Effector CD8-positive, alpha-beta T cell (primary cell): ENCODE measurements around the gene TRIM27.
"Not testable (repeated sequence)": the region's sequence is repeated elsewhere in the genome, so short reads cannot be mapped to it uniquely, and the experiment has no call there.

Source experiments
- DNase-seq: peaks from one replicate; lab custom pipeline; 2025; lab: John Stamatoyannopoulos, UW

TRIM27 gene

DNA sequence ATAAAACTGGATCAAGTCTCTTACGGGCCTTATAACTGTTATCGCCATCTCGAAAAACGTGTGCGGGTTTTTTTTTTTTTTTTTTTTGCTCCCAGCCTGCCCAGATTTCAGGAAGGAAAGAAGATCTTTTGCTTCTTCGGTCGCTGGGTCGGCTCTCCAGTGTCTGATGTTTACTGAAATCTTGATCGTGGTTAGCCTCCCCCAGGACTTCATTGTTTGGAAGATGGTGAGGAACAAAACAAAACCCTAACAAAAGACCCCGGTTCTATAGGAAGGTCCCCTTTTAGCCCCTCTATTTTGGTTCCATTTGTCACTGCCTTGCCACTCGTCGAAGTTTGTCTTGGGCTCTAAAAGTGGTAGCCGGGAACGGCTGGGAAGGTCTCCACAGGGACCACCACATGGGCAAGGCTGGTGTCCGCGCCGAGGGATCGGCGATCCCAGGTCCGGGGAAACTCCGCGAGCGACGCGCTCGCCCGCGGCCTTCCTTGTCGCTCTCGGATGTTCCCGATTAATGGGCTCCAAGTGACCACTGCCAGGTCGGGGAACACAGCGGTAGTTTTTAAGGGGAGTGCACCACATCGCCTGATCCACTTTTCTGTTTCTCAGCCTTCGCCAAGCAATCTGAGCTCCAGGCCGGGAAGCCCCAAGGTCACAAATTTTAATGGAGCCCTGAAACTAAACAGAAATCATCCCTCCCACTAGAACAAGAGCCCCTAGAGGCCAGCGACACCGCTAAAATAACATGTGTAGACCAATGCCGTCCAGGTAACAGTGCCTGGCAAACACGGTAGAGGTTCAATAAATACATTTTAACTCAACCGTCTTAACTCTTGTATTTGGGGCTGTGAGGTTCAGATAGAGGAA lies 27.0 kb downstream of the TRIM27 start:
- peak; percentile 20 for DNase-seq

DNA sequence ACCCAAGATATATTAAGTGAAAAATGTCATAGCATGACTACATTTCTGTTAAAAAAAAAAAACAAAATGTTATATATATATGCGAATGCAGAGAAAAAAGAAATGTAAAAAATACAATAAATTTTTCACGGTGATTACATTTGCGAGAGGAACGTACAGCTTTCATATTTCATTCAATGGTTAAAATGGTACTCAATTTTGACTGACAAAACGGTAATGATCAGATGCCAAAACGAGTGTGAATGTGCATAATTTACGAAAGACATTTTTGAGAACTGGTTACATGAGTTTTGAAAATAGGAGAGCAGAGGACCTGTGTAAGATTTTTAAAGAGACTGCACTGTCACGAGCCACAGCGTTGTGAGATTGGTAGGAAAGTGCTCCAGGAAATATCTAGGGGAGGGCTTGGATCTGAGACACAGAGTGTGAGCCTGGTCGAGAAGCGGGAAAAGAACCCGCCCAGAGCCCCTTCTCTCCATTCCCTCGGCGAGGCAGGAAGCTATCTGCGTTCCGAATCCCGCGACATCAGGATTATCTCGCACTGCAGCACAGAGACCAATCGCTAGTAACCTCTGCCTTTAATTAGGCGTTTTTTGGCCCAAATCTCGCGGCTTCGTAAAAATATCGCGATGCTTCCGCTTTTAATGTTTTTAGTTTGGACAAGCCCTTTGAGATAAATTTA lies 28.5 kb downstream of the TRIM27 start:
- DNase-seq, result peak; percentile 88

- DNase-seq, result no peak
These were observed 30.5 kb downstream of the TRIM27 start for GRCh38 chr6:28893172-28893799.

- no peak for DNase-seq
These were observed 31.3 kb downstream of the TRIM27 start for GRCh38 chr6:28892525-28892924.

DNA sequence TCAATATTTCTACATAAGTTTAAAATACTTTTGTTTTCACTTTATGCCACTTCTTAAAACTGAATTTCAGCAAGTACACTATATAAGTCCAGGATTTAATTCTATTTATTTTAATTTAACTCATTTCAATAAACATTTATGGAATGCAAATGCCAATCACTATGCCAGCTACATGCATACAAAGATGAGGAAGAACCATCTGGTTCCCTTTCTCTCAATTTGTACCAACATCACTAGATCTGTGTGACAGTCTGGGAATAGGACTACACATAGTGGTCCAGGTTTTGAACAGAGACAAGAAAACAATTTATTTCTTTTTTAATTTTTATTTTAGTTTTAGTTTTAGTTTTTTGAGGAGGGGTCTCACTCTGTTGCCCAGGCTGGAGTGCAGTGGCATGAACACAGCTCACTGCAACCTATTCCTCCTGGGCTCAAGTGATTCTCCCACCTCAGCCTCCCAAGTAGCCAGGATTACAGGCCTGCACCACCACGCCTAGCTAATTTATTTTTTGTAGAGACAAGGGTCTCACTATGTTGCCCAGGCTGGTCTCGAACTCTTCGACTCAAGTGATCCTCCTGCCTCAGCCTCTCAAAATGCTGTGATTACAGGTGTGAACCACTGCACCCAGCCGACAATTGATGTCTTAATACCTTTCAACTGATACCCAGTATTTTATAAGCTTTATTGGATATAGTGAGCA lies 35.8 kb downstream of the TRIM27 start:
- no peak for DNase-seq

- DNase-seq, result no peak
These were observed 37.7 kb downstream of the TRIM27 start for GRCh38 chr6:28886079-28886439.

GRCh38 chr6:28884423-28885131 lies 39.2 kb downstream of the TRIM27 start:
- peak; percentile 58 for DNase-seq

DNA sequence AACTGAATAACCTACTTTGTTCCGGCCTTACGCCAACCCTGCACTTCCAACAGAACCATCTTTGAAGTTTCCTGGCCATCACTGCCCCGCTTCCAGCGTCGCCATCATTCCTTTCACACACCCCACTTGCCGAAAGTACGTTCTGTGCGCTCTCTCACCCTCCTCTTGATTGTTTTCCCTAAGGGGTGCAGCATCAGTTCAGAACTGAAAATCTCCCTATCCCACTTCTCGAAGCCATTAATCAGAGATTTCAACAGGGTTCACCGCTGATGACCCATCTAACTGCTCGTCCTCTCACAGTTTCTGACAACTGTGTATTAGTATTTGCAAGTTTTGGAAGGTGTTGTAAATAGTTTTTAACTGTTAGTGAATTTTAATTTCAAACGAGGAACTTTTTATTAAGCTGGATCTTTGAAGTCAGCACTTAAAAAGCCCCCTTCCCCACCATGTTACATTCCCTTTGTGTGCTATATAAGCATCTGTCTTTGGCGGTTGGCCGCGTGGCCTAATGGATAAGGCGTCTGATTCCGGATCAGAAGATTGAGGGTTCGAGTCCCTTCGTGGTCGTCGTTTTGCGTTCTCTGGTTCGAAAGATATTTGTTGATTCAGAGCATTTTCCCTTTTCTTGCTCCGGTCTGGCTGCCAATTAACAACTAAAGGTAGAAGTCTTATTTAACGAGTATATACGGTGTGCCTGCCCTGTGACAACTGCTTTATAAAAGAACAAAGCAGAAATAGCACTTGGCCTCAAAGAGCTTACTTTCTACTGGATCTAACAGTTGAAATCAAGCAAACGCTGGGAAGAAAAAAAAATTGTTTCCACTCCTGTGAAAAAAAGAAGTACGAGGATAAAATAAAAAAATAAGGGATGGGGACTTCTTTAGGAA lies 42.6 kb downstream of the TRIM27 start:
- peak; percentile 50 for DNase-seq

- DNase-seq, result no peak
These were observed 43.3 kb downstream of the TRIM27 start for GRCh38 chr6:28880519-28880893.

- DNase-seq, result no peak
These were observed 47.1 kb downstream of the TRIM27 start for GRCh38 chr6:28876710-28877109.

DNA sequence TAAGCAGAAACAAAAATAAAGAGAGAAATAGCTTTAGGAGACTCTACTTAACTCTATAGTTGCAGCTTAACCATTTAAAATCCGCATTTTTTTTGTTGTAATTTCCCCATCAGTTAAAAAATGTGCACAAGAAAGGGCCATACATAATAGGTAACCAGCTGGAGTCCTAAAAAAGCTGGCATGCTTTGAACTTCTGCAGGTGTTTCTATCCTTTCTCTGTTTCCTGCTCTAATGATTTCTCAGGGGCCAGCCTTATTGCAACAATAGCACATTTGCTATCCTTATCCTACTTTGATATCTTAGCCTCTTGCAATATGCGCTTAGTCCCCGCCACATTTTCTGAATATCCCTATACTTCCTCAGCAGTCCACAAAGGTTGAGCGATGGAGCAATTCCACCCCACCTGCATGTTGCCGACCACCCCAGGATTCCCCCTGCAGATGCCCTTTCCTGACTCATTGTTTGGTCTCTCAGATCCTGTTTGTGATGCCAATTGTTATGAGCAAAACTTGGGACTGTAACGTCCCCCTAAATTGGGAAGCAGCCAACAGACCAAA lies 48.5 kb downstream of the TRIM27 start:
- DNase-seq, result no peak

DNA sequence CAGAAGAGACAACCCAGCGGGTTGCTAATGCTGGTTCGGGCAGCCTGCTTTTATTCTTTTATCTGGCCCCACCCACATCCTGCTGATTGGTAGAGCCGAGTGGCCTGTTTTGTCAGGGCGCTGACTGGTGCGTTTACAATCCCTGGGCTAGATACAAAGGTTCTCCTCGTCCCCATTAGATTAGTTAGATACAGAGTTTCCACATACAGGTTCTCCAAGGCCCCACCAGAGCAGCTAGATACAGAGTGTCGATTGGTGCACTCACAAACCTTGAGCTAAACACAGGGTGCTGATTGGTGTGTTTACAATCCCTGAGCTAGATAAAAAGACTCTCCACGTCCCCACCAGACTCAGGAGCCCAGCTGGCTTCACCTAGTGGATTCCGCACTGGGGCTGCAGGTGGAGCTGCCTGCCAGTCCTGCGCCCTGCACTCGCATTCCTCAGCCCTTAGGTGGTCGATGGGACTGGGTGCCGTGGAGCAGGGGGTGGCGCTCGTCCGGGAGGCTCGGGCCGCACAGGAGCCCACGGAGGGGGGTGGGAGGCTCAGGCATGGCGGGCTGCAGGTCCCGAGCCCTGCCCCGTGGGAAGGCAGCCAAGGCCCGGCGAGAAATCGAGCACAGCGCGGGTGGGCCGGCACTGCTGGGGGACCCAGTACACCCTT lies 51.5 kb downstream of the TRIM27 start:
- not testable (repeated sequence) for DNase-seq

DNA sequence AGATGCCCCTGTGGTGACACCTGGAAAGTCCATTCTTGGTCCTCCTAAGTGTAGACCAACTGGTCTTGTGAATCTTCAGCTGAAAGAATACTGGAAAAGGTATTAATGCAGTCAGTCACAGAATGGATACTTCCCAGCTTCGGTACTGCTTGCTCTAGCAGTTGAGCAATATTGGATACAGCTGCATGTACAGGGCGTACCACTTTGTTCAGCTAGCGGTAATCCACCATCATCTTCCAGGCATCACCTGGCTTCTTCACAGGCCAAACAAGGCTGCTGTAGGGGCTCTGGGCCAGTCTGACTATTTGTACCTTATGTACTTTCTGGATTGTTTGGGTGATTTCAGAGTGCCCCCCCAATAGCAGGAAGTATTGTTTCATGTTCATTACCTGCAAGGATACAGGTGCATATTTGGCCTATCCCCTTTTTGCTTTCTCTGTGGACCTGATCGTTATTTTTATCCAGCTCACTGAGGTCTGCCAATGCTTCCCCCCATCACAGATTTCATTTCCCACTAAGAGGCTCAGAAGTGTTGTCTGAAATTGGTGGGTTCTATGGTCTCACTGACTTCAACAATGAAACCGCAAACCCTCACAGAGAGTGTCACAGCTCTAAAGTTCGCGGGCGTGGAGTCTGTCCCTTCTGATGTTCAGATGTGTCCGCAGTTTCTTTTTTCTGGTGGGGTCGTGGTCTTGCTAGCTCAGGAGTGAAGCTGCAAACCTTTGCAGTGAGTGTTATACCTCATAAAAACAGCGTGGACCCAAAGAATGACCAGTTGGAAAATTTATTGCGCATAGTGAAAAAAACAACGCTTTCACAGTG lies 52.2 kb downstream of the TRIM27 start:
- DNase-seq, result no peak

DNA sequence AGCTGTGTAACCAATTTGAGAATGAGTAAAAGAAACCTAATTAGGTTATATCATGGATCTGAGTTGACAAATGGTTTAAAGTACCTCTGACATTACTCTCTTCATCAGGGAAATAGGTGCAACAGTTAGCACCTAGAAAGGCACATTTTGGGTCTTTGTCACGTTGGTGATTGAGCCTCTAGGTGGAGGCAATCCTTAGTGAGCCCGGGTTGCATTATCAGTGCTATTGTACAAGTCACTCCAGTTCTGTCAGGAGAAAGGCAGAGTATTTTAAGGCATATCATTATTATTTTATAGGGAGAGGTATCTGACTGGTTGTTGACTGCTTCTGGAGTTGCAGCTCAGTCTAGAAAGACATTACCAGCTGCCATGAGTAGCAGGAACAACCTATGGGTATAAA lies 54.9 kb downstream of the TRIM27 start:
- no peak for DNase-seq

DNA sequence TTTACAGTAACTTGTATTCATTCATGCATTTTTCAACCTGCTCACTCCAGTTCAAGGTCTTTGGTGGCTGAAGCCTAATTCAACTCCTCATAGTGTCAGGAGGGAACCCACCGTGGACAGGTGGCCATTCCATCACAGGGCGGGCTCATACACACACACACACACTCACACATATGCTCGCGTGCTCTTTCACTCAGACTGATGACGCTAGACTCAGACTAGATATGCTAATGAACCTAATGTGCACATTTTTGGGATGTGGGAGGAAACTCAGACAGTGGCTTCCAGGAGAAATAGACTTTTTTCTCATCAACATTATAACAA lies 56.7 kb downstream of the TRIM27 start:
- no peak for DNase-seq

DNA sequence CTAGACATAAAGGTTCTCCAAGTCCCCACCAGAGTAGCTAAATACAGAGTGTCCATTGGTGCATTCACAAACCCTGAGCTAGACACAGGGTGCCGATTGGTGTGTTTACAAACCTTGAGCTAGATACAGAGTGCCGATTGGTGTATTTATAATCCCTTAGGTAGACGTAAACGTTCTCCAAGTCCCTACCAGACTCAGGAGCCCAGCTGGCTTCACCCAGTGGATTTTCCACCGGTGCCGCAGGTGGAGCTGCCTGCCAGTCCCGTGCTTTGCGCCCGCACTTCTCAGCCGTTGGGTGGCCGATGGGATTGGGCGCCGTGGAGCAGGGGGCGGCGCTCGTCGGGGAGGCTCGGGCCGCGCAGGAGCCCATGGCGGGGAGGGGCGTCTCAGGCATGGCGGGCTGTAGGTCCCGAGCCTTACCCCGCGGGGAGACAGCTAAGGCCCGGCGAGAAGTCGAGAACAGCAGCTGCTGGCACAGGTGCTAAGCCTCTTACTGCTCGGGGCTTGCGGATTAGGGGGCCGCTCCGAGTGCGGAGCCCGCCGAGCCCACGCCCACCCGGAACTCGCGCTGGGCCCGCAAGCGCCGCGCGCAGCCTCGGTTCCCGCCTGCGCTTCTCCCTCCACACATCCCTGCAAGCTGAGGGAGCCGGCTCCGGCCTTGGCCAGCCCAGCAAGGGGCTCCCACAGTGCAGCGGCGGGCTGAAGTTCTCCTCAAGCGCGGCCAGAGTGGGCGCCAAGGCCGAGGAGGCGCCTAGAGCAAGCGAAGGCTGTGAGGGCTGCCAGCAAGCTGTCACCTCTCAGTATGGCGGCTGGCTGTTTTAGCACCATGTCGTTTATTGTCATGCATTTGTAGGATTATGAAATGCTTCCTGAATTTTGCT lies 57.3 kb downstream of the TRIM27 start:
- DNase-seq, result peak; percentile 65

GRCh38 chr6:28865401-28866204 lies 58.2 kb downstream of the TRIM27 start:
- DNase-seq, result peak; percentile 50
